BJ (cell line): ENCODE results near the gene MIPOL1. TPM values are rescaled to one million over a fixed set of nuclear protein-coding genes. Genes with fewer than 3 reads are reported as not detected.

ENCODE experiments used
- CTCF ChIA-PET: fragments of 350-600 bp; formaldehyde crosslinking; extraction: SDS; loops from one replicate; lab custom pipeline; 2021; ENCODE audit warnings: antibody characterized with exemption, inconsistent platforms; lab: Yijun Ruan, JAX
- POLR2A ChIA-PET: fragments of 300-600 bp; sonication (Branson Sonifier 250); formaldehyde crosslinking; extraction: SDS; loops from one replicate; lab custom pipeline; 2021; ENCODE audit warnings: antibody characterized with exemption; lab: Charles Lee
- DNase-seq: peaks from one replicate; pipeline ENCODE4 v3.0.0-alpha.2; 2011; ENCODE audit warnings: low read depth
- H3K27me3 ChIP-seq: 2 replicates; pipeline ENCODE4 v1.6.0; 2011; ENCODE audit warnings: low read length; ENCODE audit not compliant: control insufficient read depth, insufficient read depth
- H3K36me3 ChIP-seq: 2 replicates; pipeline ENCODE4 v1.5.1; 2011; ENCODE audit warnings: low read length; ENCODE audit not compliant: control insufficient read depth, insufficient read depth
- H3K4me3 ChIP-seq: 2 replicates; pipeline ENCODE4 v1.5.1; 2011; ENCODE audit warnings: low read depth, mild to moderate bottlenecking, control low read depth, low read length
- polyA plus RNA-seq: library from polyadenylated mRNA; depleted of rRNA; stranded (reverse); fragments of >200 nt; gene quantifications from 2 replicates; pipeline ENCODE4 v1.2.3, GENCODE V29; 2011
- TF ChIP-seq, protein P1 (sequence below): IDR thresholded peaks from 2 replicates; pipeline ENCODE4 v1.5.1; 2011; ENCODE audit warnings: low read depth, mild to moderate bottlenecking, control low read depth, inconsistent platforms, low read length, moderate library complexity; ENCODE audit not compliant: insufficient read depth

Gene MIPOL1
- polyA plus RNA-seq, 1 experiment = 1.1 TPM

DNA sequence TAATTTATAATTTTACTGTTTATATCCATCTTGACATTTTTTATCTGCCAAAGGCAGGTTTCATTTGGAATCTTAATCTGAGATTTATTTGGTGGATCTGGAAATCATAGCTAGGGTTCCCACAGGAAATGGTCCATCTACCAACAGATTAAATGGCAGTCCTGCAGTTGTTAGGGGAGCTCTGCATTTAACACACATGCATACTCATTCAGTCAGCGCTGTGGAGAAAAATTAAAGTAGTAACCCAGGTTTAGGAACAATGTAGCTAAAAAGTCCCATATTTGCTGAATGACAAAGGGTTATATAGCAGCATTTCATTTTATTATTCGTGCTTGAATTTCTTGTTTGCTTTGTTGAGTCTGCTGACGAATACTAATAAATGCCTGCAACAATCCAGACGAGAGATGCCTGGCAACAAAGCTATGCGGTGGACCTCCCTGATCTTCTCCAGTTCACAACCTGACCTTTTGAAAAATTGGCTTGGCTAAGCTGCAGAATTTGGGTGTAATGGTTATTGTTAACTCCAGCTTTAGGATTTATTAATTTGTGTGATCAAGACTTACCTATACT is 59.8 kb downstream of the MIPOL1 start:
- H3K36me3 ChIP-seq = no peaks in the 10 kb centered on the region
- DNase-seq = no peak
- H3K4me3 ChIP-seq = no peak overlapping the region
- no peaks in the 10 kb centered on the region for H3K27me3 ChIP-seq
- POLR2A ChIA-PET = no interaction called here
- TF ChIP-seq, protein P1, sequence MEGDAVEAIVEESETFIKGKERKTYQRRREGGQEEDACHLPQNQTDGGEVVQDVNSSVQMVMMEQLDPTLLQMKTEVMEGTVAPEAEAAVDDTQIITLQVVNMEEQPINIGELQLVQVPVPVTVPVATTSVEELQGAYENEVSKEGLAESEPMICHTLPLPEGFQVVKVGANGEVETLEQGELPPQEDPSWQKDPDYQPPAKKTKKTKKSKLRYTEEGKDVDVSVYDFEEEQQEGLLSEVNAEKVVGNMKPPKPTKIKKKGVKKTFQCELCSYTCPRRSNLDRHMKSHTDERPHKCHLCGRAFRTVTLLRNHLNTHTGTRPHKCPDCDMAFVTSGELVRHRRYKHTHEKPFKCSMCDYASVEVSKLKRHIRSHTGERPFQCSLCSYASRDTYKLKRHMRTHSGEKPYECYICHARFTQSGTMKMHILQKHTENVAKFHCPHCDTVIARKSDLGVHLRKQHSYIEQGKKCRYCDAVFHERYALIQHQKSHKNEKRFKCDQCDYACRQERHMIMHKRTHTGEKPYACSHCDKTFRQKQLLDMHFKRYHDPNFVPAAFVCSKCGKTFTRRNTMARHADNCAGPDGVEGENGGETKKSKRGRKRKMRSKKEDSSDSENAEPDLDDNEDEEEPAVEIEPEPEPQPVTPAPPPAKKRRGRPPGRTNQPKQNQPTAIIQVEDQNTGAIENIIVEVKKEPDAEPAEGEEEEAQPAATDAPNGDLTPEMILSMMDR = no peak
- CTCF ChIA-PET = interaction anchor here (1.2 to 3.6 kb wide), 2 partner anchors 11 to 23 kb away, joined by 4 to 15 read pairs; no protein-coding TSS in a partner anchor

DNA sequence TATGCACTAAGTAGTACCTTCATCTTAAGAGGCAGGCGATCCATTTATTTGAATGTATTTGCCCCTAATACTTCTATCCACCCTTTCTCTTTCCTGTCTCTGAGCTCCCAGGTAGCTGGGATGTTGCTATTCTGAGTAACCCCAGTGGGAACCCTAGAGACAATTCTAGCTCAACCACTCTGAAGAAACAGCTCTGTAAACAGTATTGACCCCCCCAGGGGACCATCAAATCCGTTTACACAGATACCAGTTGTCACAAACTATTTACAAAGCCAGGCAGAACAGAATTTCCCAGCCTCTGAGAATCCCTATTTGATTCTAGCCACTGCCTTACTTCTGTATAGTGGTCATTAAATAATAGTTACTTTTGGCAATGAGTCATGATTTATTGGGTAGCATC is 64.9 kb downstream of the MIPOL1 start:
- ChIA-PET POLR2A (no interaction called here), CTCF (no interaction called here)
- Histone ChIP-seq H3K36me3 (no peaks in the 10 kb centered on the region), H3K4me3 (no peak overlapping the region), H3K27me3 (no peaks in the 10 kb centered on the region)
- DNase-seq = no peak
- TF ChIP-seq, protein P1 = no peak

DNA sequence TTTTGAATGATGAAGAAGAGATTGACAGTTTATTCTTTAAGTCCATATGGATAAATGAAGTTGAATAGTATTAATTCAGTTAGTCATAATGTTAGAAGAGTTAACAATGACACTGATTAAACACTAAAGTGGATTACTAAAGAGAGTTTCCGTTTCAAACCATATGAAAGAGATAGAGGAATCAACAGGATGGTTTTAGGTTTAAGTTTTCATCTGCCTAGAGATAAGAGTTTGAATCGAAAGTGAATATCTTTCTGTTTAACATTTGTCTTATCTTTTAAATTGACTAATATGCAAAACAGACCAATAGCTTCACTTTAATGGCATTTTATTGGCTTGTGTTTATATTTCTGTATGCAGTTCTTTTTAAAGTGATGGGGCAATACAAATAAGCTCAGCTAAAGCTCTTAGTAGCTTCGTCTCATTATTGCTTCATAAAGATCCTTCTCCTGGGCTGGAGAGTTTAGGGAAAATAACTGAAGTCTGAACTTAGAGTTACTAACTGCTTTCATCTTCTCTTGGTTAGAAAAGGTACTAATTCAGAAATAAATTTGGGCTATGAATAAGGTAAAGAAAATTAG is 66.0 kb downstream of the MIPOL1 start:
- CTCF ChIA-PET = no interaction called here
- no peak overlapping the region for H3K4me3 ChIP-seq
- H3K36me3 ChIP-seq = no peaks in the 10 kb centered on the region
- TF ChIP-seq, protein P1 = no peak
- no peaks in the 10 kb centered on the region for H3K27me3 ChIP-seq
- DNase-seq = no peak
- POLR2A ChIA-PET = no interaction called here

DNA sequence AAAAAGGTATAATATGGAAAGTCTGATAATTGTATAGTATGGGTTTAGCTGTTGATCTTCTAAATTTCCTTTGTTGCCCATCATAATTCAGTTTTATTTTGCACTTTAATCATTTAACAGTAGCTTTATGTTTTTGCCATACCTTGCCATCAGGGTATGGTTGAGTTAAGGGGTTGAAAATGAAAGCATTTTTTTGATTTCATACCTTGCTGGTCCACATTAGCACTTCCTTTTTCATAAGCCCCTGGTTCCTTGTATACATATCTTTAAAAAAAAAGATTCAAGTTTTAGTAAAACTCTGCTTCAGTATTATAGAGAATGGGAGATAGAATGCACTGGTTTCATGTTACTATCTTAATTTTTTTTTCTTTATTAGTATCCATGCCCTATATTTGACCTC is 71.1 kb downstream of the MIPOL1 start:
- DNase-seq = no peak
- H3K36me3 ChIP-seq = no peaks in the 10 kb centered on the region
- TF ChIP-seq, protein P1 = no peak
- ChIA-PET POLR2A (no interaction called here), CTCF (no interaction called here)
- H3K27me3 ChIP-seq = no peaks in the 10 kb centered on the region
- no peak overlapping the region for H3K4me3 ChIP-seq

DNA sequence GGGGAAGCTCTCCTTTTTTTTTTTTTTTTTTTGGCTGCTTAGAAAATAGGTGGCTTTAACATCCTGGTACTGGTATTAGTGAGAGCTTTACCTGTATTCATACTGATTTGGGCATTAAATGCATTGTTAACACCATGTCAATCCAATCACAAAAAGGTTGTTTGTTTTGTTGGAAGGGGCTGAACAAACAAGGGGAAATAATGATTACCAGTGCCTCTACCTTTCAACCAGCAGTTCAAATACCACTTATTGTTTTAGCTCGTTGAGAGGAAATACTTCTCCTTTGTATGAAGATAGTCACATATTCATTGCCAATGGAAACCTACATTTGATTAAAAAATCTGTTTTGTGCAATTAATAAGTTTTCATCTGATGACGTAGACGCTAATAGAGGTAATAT is 72.9 kb downstream of the MIPOL1 start:
- TF ChIP-seq, protein P1 = no peak
- no peaks in the 10 kb centered on the region for H3K36me3 ChIP-seq
- POLR2A ChIA-PET = no interaction called here
- no peaks in the 10 kb centered on the region for H3K27me3 ChIP-seq
- no peak overlapping the region for H3K4me3 ChIP-seq
- CTCF ChIA-PET = interaction anchor here (1.1 kb wide), 1 partner anchor 13 kb away, joined by 4 read pairs; no protein-coding TSS in a partner anchor
- no peak for DNase-seq
